B cell (primary cell): ENCODE results near the gene ZIC4. TPM values are rescaled to one million over a fixed set of nuclear protein-coding genes. Genes with fewer than 3 reads are reported as not detected.

Experiments
- ATAC-seq: fragments of 200-7000 bp; cut with Tn5 transposase; one replicate; pipeline ENCODE4 v1.10.0; 2021; ENCODE audit warnings: low read depth, mild to moderate bottlenecking, moderate number of reproducible peaks, moderate library complexity
- CTCF ChIA-PET: fragments of 350-600 bp; sonication (Branson Sonifier 250); formaldehyde crosslinking; loops from one replicate; lab custom pipeline; 2021; ENCODE audit warnings: antibody characterized with exemption, inconsistent platforms; lab: Charles Lee
- POLR2A ChIA-PET: fragments of 350-600 bp; sonication (Branson Sonifier 250); formaldehyde crosslinking; loops from one replicate; lab custom pipeline; 2021; ENCODE audit warnings: antibody characterized with exemption; lab: Charles Lee
- DNase-seq: peaks from one replicate; pipeline ENCODE4 v3.0.0; 2013
- H2AFZ ChIP-seq: 2 replicates; pipeline ENCODE4 v1.6.1; 2012; ENCODE audit warnings: mild to moderate bottlenecking, low read depth, low read length; ENCODE audit not compliant: insufficient read depth, poor library complexity, severe bottlenecking
- H3K27ac ChIP-seq, 2 donors: 1 replicate in 1 of 2; 2 replicates in 1 of 2; pipeline ENCODE4 v1.5.1; 2012 to 2013; ENCODE audit warnings: low read length in 2 of 2, mild to moderate bottlenecking in 2 of 2, moderate library complexity in 1 of 2
- H3K27me3 ChIP-seq, 4 experiments: fragments of 200-600 bp in 1 of 4; sonication (generic) in 1 of 4; replicated peaks in 1 of 4; 1 replicate in 2 of 4; 2 replicates in 2 of 4; pipeline versions ENCODE4 v1.6.1 to v1.7.0; 2013 to 2016; ENCODE audit warnings: low read length in 3 of 4, mild to moderate bottlenecking in 2 of 4, mixed read lengths in 1 of 4, moderate library complexity in 1 of 4; ENCODE audit not compliant: insufficient read depth in 4 of 4, control insufficient read depth in 3 of 4; ENCODE audit errors: control extremely low read depth in 1 of 4
- H3K36me3 ChIP-seq, 2 experiments: replicated peaks in 1 of 2; 1 replicate in 1 of 2; 2 replicates in 1 of 2; pipeline versions ENCODE4 v1.6.1 to v1.7.1; 2013; ENCODE audit warnings: low read length in 1 of 2; ENCODE audit not compliant: insufficient read depth in 2 of 2, control insufficient read depth in 1 of 2; ENCODE audit errors: control extremely low read depth in 1 of 2, extremely low read depth in 1 of 2
- H3K4me1 ChIP-seq, 2 donors: fragments of 200-600 bp in 1 of 2; sonication (generic) in 1 of 2; 1 replicate in 1 of 2; 2 replicates in 1 of 2; pipeline versions ENCODE4 v1.5.1 to v1.6.1; 2013 to 2017; ENCODE audit warnings: low read length in 2 of 2; ENCODE audit not compliant: control insufficient read depth in 2 of 2, insufficient read depth in 2 of 2
- H3K4me2 ChIP-seq: replicated peaks from 2 replicates; pipeline ENCODE3; 2012; ENCODE audit warnings: mild to moderate bottlenecking, low read depth, low read length; ENCODE audit not compliant: poor library complexity, severe bottlenecking
- H3K4me3 ChIP-seq, 5 experiments: fragments of 200-600 bp in 1 of 5; sonication (generic) in 1 of 5; 1 replicate in 3 of 5; 2 replicates in 2 of 5; pipeline versions ENCODE4 v1.5.1 to v1.7.0; 2011 to 2016; ENCODE audit warnings: low read length in 4 of 5, mild to moderate bottlenecking in 4 of 5, low read depth in 2 of 5, control low read depth in 1 of 5, moderate library complexity in 1 of 5; ENCODE audit not compliant: insufficient read depth in 1 of 5; ENCODE audit errors: control extremely low read depth in 1 of 5, extremely low read depth in 1 of 5
- H3K79me2 ChIP-seq: fragments of 200-600 bp; sonication (generic); one replicate; pipeline ENCODE4 v1.6.0; 2016; ENCODE audit warnings: low read length; ENCODE audit not compliant: control insufficient read depth, insufficient read depth
- H3K9ac ChIP-seq: fragments of 200-600 bp; sonication (generic); 2 replicates; pipeline ENCODE4 v1.6.1; 2017; ENCODE audit warnings: mild to moderate bottlenecking, low read length, moderate library complexity
- H3K9me3 ChIP-seq, 3 donors: one replicate each; pipeline versions ENCODE4 v1.6.1 to v1.7.1; 2013; ENCODE audit warnings: low read length in 2 of 3; ENCODE audit not compliant: control insufficient read depth in 2 of 3, insufficient read depth in 1 of 3; ENCODE audit errors: control extremely low read depth in 1 of 3
- H4K20me1 ChIP-seq: 2 replicates; pipeline ENCODE4 v1.6.0; 2012; ENCODE audit warnings: mild to moderate bottlenecking, low read length; ENCODE audit not compliant: insufficient read depth, control insufficient read depth, poor library complexity, severe bottlenecking
- H3K27ac Mint-ChIP-seq: one replicate; pipeline ENCODE4 v1.8.0; 2021; ENCODE audit warnings: mixed read lengths
- H3K27me3 Mint-ChIP-seq: one replicate; pipeline ENCODE4 v1.8.0; 2021; ENCODE audit warnings: mixed read lengths
- H3K4me1 Mint-ChIP-seq: one replicate; pipeline ENCODE4 v1.8.0; 2021; ENCODE audit warnings: mixed read lengths
- H3K4me3 Mint-ChIP-seq: one replicate; pipeline ENCODE4 v1.8.0; 2021; ENCODE audit warnings: mixed read lengths
- H3K9me3 Mint-ChIP-seq: one replicate; pipeline ENCODE4 v1.8.0; 2022; ENCODE audit warnings: mixed read lengths; ENCODE audit not compliant: insufficient read depth
- EZH2 ChIP-seq: IDR thresholded peaks from 2 replicates; pipeline ENCODE4 v1.6.1; 2012; ENCODE audit warnings: borderline replicate concordance, low read depth, mild to moderate bottlenecking, moderate library complexity, low read length; ENCODE audit not compliant: insufficient read depth, poor library complexity, severe bottlenecking
- WGBS: methylation state at CpG from one replicate; pipeline ENCODE4 v1.1.5; 2013; ENCODE audit warnings: missing lambda C conversion rate; ENCODE audit not compliant: insufficient coverage; 5-methylcytosine and 5-hydroxymethylcytosine counted together
- intact Hi-C: fragments of 100-400 bp; cut with micrococcal nuclease; formaldehyde crosslinking; loops from one replicate; pipeline ENCODE4 v1.10.0; 2022
- polyA plus RNA-seq: library from polyadenylated mRNA; depleted of rRNA; stranded (reverse); fragments of >200 nt; gene quantifications from 2 replicates; pipeline ENCODE4 v1.2.3, GENCODE V29; 2012
- total RNA-seq, 2 donors: library from RNA; stranded (reverse); fragments of 120-200 nt in 1 of 2; gene quantifications; 1 replicate in 1 of 2; 2 replicates in 1 of 2; pipeline versions ENCODE4 v1.2.3 to v1.2.4, GENCODE V29; 2013 to 2022
- TF ChIP-seq, protein P1 (sequence below): fragments of 200-600 bp; IDR thresholded peaks from one replicate; pipeline ENCODE4 v1.8.0; 2022; ENCODE audit warnings: antibody characterized with exemption, mild to moderate bottlenecking

ZIC4 gene
- total and polyA plus RNA-seq, 2 donors (not counting 1 experiment from before 2014, with no cell fraction given): not detected

DNA sequence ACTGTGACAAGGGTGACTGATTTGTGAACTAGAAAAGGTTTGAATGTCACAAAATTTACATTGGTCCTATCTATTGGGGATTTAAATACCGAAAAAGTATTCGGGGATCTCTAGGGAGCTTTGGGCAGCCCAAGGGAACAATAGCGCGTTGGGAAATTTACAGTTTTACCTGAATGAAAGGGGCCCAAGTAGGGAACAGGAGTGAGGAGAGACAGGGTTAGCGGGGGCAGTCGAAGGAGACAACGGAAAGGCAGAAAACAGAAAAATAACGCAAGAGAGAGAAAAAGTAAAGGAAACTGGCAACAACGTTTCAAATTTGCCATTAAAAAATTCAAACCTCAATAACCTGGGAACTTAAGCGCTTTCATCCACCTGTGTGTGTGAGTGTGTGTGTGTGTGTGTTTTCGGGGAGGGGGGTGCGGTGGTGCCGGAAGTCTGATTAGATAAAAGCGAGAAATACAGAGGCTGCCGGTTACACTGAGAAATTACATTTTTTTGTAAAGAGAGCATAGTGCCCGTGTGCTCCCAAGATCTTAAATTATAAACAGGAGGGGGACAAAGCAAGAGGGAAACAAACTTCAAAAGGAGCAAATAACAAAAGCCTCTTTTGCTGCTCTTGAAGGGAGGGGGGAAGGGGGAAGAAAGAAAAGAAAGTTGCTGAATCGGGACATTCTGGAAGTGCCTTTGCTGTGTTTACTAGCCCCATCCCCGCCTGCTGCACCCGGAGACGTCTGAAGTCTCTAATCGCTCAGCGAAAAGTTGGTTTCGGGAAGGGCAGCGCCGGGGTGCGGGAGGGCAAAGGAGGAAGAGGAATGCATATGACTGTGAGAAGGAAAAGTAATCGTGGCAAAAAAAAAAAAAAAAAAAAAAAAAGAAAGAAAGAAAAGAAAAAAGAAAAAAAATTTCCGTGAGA lies 2.1 kb upstream of the ZIC4 start:
- ATAC-seq: no peak

More for the DNA sequence above, 2.1 kb upstream of the ZIC4 start:
- no peak overlapping the region for H3K4me3 ChIP-seq
- Mint-ChIP-seq H3K4me1 (peaks cover 14% of the 10 kb centered on the region), H3K27ac (no peak overlapping the region), H3K27me3 (peaks cover 62% of the 10 kb centered on the region), H3K4me3 (no peak overlapping the region), H3K9me3 (peaks cover 2% of the 10 kb centered on the region)
- CTCF ChIA-PET: no interaction called here
- no peak overlapping the region for H3K9ac ChIP-seq
- peaks cover 0 to 91% (median 65%) of the 10 kb centered on the region in 4 experiments for H3K27me3 ChIP-seq
- WGBS: 25% methylated on average over 19 of the region's 28 CpGs
- POLR2A ChIA-PET: no interaction called here
- H3K27ac ChIP-seq: no peak overlapping the region
- H2AFZ ChIP-seq: no peak overlapping the region
- H3K4me2 ChIP-seq: no peak overlapping the region
- peaks cover 0 to 77% (median 3%) of the 10 kb centered on the region in 3 donors for H3K9me3 ChIP-seq
- intact Hi-C loops: no loop called here
- no peaks in the 10 kb centered on the region for H3K79me2 ChIP-seq
- no peak for DNase-seq
- TF ChIP-seq, protein P1, sequence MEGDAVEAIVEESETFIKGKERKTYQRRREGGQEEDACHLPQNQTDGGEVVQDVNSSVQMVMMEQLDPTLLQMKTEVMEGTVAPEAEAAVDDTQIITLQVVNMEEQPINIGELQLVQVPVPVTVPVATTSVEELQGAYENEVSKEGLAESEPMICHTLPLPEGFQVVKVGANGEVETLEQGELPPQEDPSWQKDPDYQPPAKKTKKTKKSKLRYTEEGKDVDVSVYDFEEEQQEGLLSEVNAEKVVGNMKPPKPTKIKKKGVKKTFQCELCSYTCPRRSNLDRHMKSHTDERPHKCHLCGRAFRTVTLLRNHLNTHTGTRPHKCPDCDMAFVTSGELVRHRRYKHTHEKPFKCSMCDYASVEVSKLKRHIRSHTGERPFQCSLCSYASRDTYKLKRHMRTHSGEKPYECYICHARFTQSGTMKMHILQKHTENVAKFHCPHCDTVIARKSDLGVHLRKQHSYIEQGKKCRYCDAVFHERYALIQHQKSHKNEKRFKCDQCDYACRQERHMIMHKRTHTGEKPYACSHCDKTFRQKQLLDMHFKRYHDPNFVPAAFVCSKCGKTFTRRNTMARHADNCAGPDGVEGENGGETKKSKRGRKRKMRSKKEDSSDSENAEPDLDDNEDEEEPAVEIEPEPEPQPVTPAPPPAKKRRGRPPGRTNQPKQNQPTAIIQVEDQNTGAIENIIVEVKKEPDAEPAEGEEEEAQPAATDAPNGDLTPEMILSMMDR: no peak
- no peak for TF ChIP-seq EZH2
- no peaks in the 10 kb centered on the region for H4K20me1 ChIP-seq
- H3K36me3 ChIP-seq: no peaks in the 10 kb centered on the region
- H3K4me1 ChIP-seq: peaks cover 21 to 25% of the 10 kb centered on the region in 2 donors
